Mesenchymal stem cell (in vitro differentiated cells and primary cell): ENCODE data around the gene KIAA1217.

ENCODE experiments used
- DNase-seq: peaks from one replicate; pipeline ENCODE4 v3.0.0-alpha.2; 2013
- H2AFZ ChIP-seq: one replicate; pipeline ENCODE4 v1.6.1; 2013; ENCODE audit warnings: low read depth, mild to moderate bottlenecking, control low read depth, inconsistent platforms, low read length, moderate library complexity
- H2AK5ac ChIP-seq: 2 replicates; pipeline ENCODE4 v1.6.1; 2013; ENCODE audit warnings: low read length, moderate library complexity, mild to moderate bottlenecking, inconsistent platforms; ENCODE audit not compliant: severe bottlenecking
- H2BK120ac ChIP-seq: one replicate; pipeline ENCODE4 v1.6.1; 2013; ENCODE audit warnings: low read depth, mild to moderate bottlenecking, inconsistent platforms, low read length, moderate library complexity
- H2BK12ac ChIP-seq, 2 experiments: one replicate each; pipeline ENCODE4 v1.6.1; 2013; ENCODE audit warnings: inconsistent platforms in 2 of 2, low read length in 2 of 2, mild to moderate bottlenecking in 2 of 2, moderate library complexity in 2 of 2, control low read depth in 1 of 2
- H2BK15ac ChIP-seq: one replicate; pipeline ENCODE4 v1.6.1; 2013; ENCODE audit warnings: mild to moderate bottlenecking, low read depth, inconsistent platforms; ENCODE audit not compliant: poor library complexity, severe bottlenecking
- H2BK5ac ChIP-seq: 2 replicates; pipeline ENCODE4 v1.6.1; 2013; ENCODE audit warnings: low read depth, mild to moderate bottlenecking, low read length, control low read depth, inconsistent platforms; ENCODE audit not compliant: poor library complexity, severe bottlenecking
- H3K14ac ChIP-seq, 2 experiments: one replicate each; pipeline ENCODE4 v1.6.1; 2013; ENCODE audit warnings: inconsistent platforms in 2 of 2, low read length in 2 of 2, control low read depth in 1 of 2, mild to moderate bottlenecking in 1 of 2, moderate library complexity in 1 of 2
- H3K18ac ChIP-seq, 2 experiments: one replicate each; pipeline ENCODE4 v1.6.1; 2013; ENCODE audit warnings: inconsistent platforms in 2 of 2, low read length in 2 of 2, control low read depth in 1 of 2, low read depth in 1 of 2, mild to moderate bottlenecking in 1 of 2
- H3K23ac ChIP-seq, 2 experiments: one replicate each; pipeline ENCODE4 v1.6.1; 2013; ENCODE audit warnings: inconsistent platforms in 2 of 2, low read length in 2 of 2, mild to moderate bottlenecking in 2 of 2, moderate library complexity in 2 of 2, control low read depth in 1 of 2
- H3K27ac ChIP-seq: 2 replicates; pipeline ENCODE4 v1.5.1; 2013; ENCODE audit warnings: mild to moderate bottlenecking, moderate library complexity, low read length, control low read depth, inconsistent platforms; ENCODE audit not compliant: poor library complexity, severe bottlenecking
- H3K27me3 ChIP-seq, 2 experiments: 2 replicates each; pipeline versions ENCODE4 v1.6.1 to v1.7.0; 2013; ENCODE audit warnings: low read length in 2 of 2, mild to moderate bottlenecking in 2 of 2, moderate library complexity in 2 of 2, control low read depth in 1 of 2, inconsistent platforms in 1 of 2; ENCODE audit not compliant: control insufficient read depth in 1 of 2, insufficient read depth in 1 of 2
- H3K36me3 ChIP-seq, 2 experiments: 2 replicates each; pipeline versions ENCODE4 v1.6.1 to v1.7.0; 2013; ENCODE audit warnings: low read length in 2 of 2, control low read depth in 1 of 2, inconsistent platforms in 1 of 2, low read depth in 1 of 2, mild to moderate bottlenecking in 1 of 2; ENCODE audit not compliant: insufficient read depth in 2 of 2, control insufficient read depth in 1 of 2
- H3K4ac ChIP-seq, 2 experiments: one replicate each; pipeline ENCODE4 v1.6.1; 2013; ENCODE audit warnings: inconsistent platforms in 2 of 2, low read length in 2 of 2, mild to moderate bottlenecking in 2 of 2, moderate library complexity in 2 of 2, control low read depth in 1 of 2, low read depth in 1 of 2
- H3K4me1 ChIP-seq: 2 replicates; pipeline ENCODE4 v1.6.1; 2013; ENCODE audit warnings: low read depth, low read length, control low read depth; ENCODE audit not compliant: control insufficient read depth, insufficient read depth
- H3K4me2 ChIP-seq: 2 replicates; pipeline ENCODE4 v1.6.1; 2013; ENCODE audit warnings: low read length, mild to moderate bottlenecking, inconsistent platforms; ENCODE audit not compliant: poor library complexity, severe bottlenecking
- H3K4me3 ChIP-seq, 2 experiments: 2 replicates each; pipeline versions ENCODE4 v1.5.1 to v1.7.0; 2013; ENCODE audit warnings: low read length in 2 of 2, mild to moderate bottlenecking in 2 of 2, control low read depth in 1 of 2, low read depth in 1 of 2; ENCODE audit not compliant: insufficient read depth in 1 of 2
- H3K79me1 ChIP-seq: replicated peaks from 2 replicates; pipeline ENCODE4 v1.6.1; 2013; ENCODE audit warnings: mild to moderate bottlenecking, control low read depth, low read length, inconsistent platforms; ENCODE audit not compliant: poor library complexity, severe bottlenecking
- H3K9ac ChIP-seq: 2 replicates; pipeline ENCODE4 v1.7.0; 2013; ENCODE audit warnings: mild to moderate bottlenecking, low read length, moderate library complexity
- H3K9me3 ChIP-seq: 2 replicates; pipeline ENCODE4 v1.7.0; 2013; ENCODE audit warnings: mild to moderate bottlenecking, low read length; ENCODE audit not compliant: control insufficient read depth
- H4K8ac ChIP-seq: one replicate; pipeline ENCODE4 v1.6.1; 2013; ENCODE audit warnings: inconsistent platforms, mild to moderate bottlenecking, low read length, moderate library complexity
- H4K91ac ChIP-seq: one replicate; pipeline ENCODE4 v1.6.1; 2013; ENCODE audit warnings: mild to moderate bottlenecking, low read length, inconsistent platforms
- WGBS: methylation state at CpG from one replicate; pipeline ENCODE4 v1.1.7; 2013; ENCODE audit warnings: mixed read lengths; 5-methylcytosine and 5-hydroxymethylcytosine counted together

The KIAA1217 gene

GRCh38 chr10:24235471-24235870 is 26.5 kb downstream of the KIAA1217 start:
- Histone ChIP-seq H3K27ac (no peak overlapping the region), H3K23ac (no peak overlapping the region), H3K27me3 (peaks cover 0 to 17% of the 10 kb centered on the region in 2 experiments), H3K4me1 (no peaks in the 10 kb centered on the region), H4K91ac (no peak overlapping the region), H3K36me3 (no peaks in the 10 kb centered on the region), H2BK5ac (no peak overlapping the region), H3K4ac (no peak overlapping the region), H3K18ac (no peak overlapping the region), H2BK12ac (no peak overlapping the region), H3K79me1 (no peaks in the 10 kb centered on the region), H2AFZ (no peak overlapping the region), H2BK120ac (no peak overlapping the region), H2AK5ac (no peak overlapping the region), H3K9ac (no peak overlapping the region), H3K9me3 (no peaks in the 10 kb centered on the region), H3K4me2 (no peak overlapping the region), H3K4me3 (no peak overlapping the region), H4K8ac (no peak overlapping the region), H3K14ac (no peak overlapping the region), H2BK15ac (no peak overlapping the region)
- WGBS = 74% methylated on average over 4 of the region's 7 CpGs
- no peak for DNase-seq

GRCh38 chr10:24237801-24238395 is 29.0 kb downstream of the KIAA1217 start:
- H2BK120ac ChIP-seq = no peak overlapping the region
- H3K4ac ChIP-seq = no peak overlapping the region
- H3K9ac ChIP-seq = no peak overlapping the region
- H3K27me3 ChIP-seq = peaks cover 0 to 17% of the 10 kb centered on the region in 2 experiments
- no peaks in the 10 kb centered on the region for H3K79me1 ChIP-seq
- no peaks in the 10 kb centered on the region for H3K9me3 ChIP-seq
- no peak for DNase-seq
- H2BK5ac ChIP-seq = no peak overlapping the region
- no peak overlapping the region for H4K91ac ChIP-seq
- WGBS = 64% methylated on average over 8 of the region's 9 CpGs
- H2AFZ ChIP-seq = no peak overlapping the region
- H3K18ac ChIP-seq = no peak overlapping the region
- H3K14ac ChIP-seq = no peak overlapping the region
- H3K36me3 ChIP-seq = no peaks in the 10 kb centered on the region
- H2AK5ac ChIP-seq = no peak overlapping the region
- H3K27ac ChIP-seq = no peak overlapping the region
- H3K4me1 ChIP-seq = no peaks in the 10 kb centered on the region
- no peak overlapping the region for H3K23ac ChIP-seq
- H2BK12ac ChIP-seq = no peak overlapping the region
- H3K4me3 ChIP-seq = no peak overlapping the region
- H4K8ac ChIP-seq = no peak overlapping the region
- H3K4me2 ChIP-seq = no peak overlapping the region
- H2BK15ac ChIP-seq = no peak overlapping the region

- H3K18ac ChIP-seq = no peak overlapping the region
- no peak overlapping the region for H3K27ac ChIP-seq
- H3K4me3 ChIP-seq = no peak overlapping the region
- H2AFZ ChIP-seq = no peak overlapping the region
- no peak overlapping the region for H4K8ac ChIP-seq
- H3K4me2 ChIP-seq = no peak overlapping the region
- no peak for DNase-seq
- no peak overlapping the region for H3K23ac ChIP-seq
- no peaks in the 10 kb centered on the region for H3K36me3 ChIP-seq
- H2AK5ac ChIP-seq = no peak overlapping the region
- H3K9me3 ChIP-seq = no peaks in the 10 kb centered on the region
- H3K27me3 ChIP-seq = peaks cover 0 to 17% of the 10 kb centered on the region in 2 experiments
- H3K9ac ChIP-seq = no peak overlapping the region
- H2BK15ac ChIP-seq = no peak overlapping the region
- no peak overlapping the region for H4K91ac ChIP-seq
- no peak overlapping the region for H2BK120ac ChIP-seq
- no peak overlapping the region for H2BK5ac ChIP-seq
- H3K79me1 ChIP-seq = no peaks in the 10 kb centered on the region
- H3K4ac ChIP-seq = no peak overlapping the region
- WGBS = 78% methylated on average over 12 of the region's 13 CpGs
- H2BK12ac ChIP-seq = no peak overlapping the region
- H3K14ac ChIP-seq = no peak overlapping the region
- H3K4me1 ChIP-seq = no peaks in the 10 kb centered on the region
These were observed 29.7 kb downstream of the KIAA1217 start for GRCh38 chr10:24238519-24239247.

GRCh38 chr10:24239289-24240040 is 30.5 kb downstream of the KIAA1217 start:
- H3K27ac ChIP-seq = no peak overlapping the region
- peaks cover 0 to 17% of the 10 kb centered on the region in 2 experiments for H3K27me3 ChIP-seq
- H2BK12ac ChIP-seq = no peak overlapping the region
- no peak overlapping the region for H3K23ac ChIP-seq
- H3K9me3 ChIP-seq = no peaks in the 10 kb centered on the region
- no peak overlapping the region for H2AK5ac ChIP-seq
- no peak overlapping the region for H3K4me2 ChIP-seq
- peak overlapping the region in 1 of 2 experiments; percentile 1 for H3K4me3 ChIP-seq
- H3K14ac ChIP-seq = no peak overlapping the region
- H3K4me1 ChIP-seq = no peaks in the 10 kb centered on the region
- H3K36me3 ChIP-seq = no peaks in the 10 kb centered on the region
- H4K8ac ChIP-seq = no peak overlapping the region
- 92% methylated on average over 10 of the region's 10 CpGs for WGBS
- H2AFZ ChIP-seq = no peak overlapping the region
- no peak overlapping the region for H2BK120ac ChIP-seq
- no peak overlapping the region for H3K18ac ChIP-seq
- H3K4ac ChIP-seq = no peak overlapping the region
- no peak overlapping the region for H2BK15ac ChIP-seq
- no peaks in the 10 kb centered on the region for H3K79me1 ChIP-seq
- H4K91ac ChIP-seq = no peak overlapping the region
- no peak for DNase-seq
- H3K9ac ChIP-seq = peak overlapping the region; percentile 9
- no peak overlapping the region for H2BK5ac ChIP-seq
